Measurements from ENCODE around the gene NID2. TPM values are rescaled to one million over a fixed set of nuclear protein-coding genes. Genes with fewer than 3 reads are reported as not detected.

Gene NID2
- polyA plus RNA-seq, 1 of the 3 experiments (the other 2 are of a cell fraction) = 22.7 TPM

- DNase-seq = no peak
- H3K36me3 ChIP-seq (replicated peaks in 1 of 2; ENCODE audit: control insufficient read depth in 1 of 2, insufficient read depth in 2 of 2, low read length in 1 of 2) = no peaks in the 10 kb centered on the region
- CTCF ChIA-PET = interaction anchor here (0.7 to 1.6 kb wide), 2 partner anchors 19 to 784 kb away, joined by 3 to 4 read pairs; no protein-coding TSS in a partner anchor
- no peaks in the 10 kb centered on the region for H3K9me3 ChIP-seq
- no peaks in the 10 kb centered on the region for H3K27me3 ChIP-seq (ENCODE audit: insufficient read depth)
- H3K9ac ChIP-seq = no peak overlapping the region
- H4K20me1 ChIP-seq (ENCODE audit: insufficient read depth) = no peaks in the 10 kb centered on the region
- peaks cover 11% of the 10 kb centered on the region for H3F3A ChIP-seq (replicated peaks; ENCODE audit: insufficient read depth)
- no peaks in the 10 kb centered on the region for H3K79me2 ChIP-seq (ENCODE audit: insufficient read depth)
- TF ChIP-seq SIN3A (IDR thresholded peaks at IDR 0.05; ENCODE audit: borderline replicate concordance, low read depth, low read length) (no peak), IRF3 (IDR thresholded peaks at IDR 0.05; ENCODE audit: low read depth, low read length) (no peak), CHD2 (IDR thresholded peaks at IDR 0.05; ENCODE audit: low read length, partially characterized antibody) (no peak), SMC3 (IDR thresholded peaks at IDR 0.05; ENCODE audit: low read depth, low read length) (no peak), POLR2AphosphoS5 (IDR thresholded peaks at IDR 0.05; ENCODE audit: low read depth, low read length) (no peak), ZBTB33 (IDR thresholded peaks at IDR 0.05; ENCODE audit: borderline replicate concordance, low read depth) (no peak), YY1 (IDR thresholded peaks at IDR 0.05; ENCODE audit: low read depth) (no peak), GABPA (IDR thresholded peaks at IDR 0.05; ENCODE audit: low read depth) (no peak), PBX3 (IDR thresholded peaks at IDR 0.05) (no peak), RCOR1 (IDR thresholded peaks at IDR 0.05; ENCODE audit: low read length) (no peak), JUND (IDR thresholded peaks at IDR 0.05) (peak; percentile 39; the same call in 1 of the 2 replicates), TEAD4 (IDR thresholded peaks at IDR 0.05; ENCODE audit: borderline replicate concordance, insufficient read depth) (no peak), FOSL2 (IDR thresholded peaks at IDR 0.05; ENCODE audit: borderline replicate concordance, low read depth) (peak; percentile 55; the same call in 1 of the 2 replicates), RXRA (IDR thresholded peaks at IDR 0.05; ENCODE audit: borderline replicate concordance, low read depth) (no peak), USF1 (IDR thresholded peaks at IDR 0.05; ENCODE audit: borderline replicate concordance, low read depth) (no peak)
- POLR2A ChIA-PET = no interaction called here
- H3K4me2 ChIP-seq = no peak overlapping the region
- no peak overlapping the region for H2AFZ ChIP-seq (ENCODE audit: low read depth)
- peak overlapping the region in 1 of 2 experiments; percentile 31; a peak in 1 of 4 replicates for H3K27ac ChIP-seq (ENCODE audit: low read depth in 2 of 2, low read length in 1 of 2)
- H3K4me1 ChIP-seq (ENCODE audit: control insufficient read depth in 1 of 2, insufficient read depth in 2 of 2, low read depth in 1 of 2, low read length in 1 of 2) = no peaks in the 10 kb centered on the region
- no peaks in the 10 kb centered on the region for H3K9me2 ChIP-seq
- H3K4me3 ChIP-seq (ENCODE audit: low read depth in 2 of 2, low read length in 1 of 2) = no peak overlapping the region
Measured at GRCh38 chr14:52112336-52113018, 43.6 kb upstream of the NID2 start.

Measured in SK-N-SH (cell line).